Pulmonary artery endothelial cell (primary cell): Measurements from ENCODE around the gene CLIP2. TPM values are rescaled to one million over a fixed set of nuclear protein-coding genes. Genes with fewer than 3 reads are reported as not detected.

Experiments used
- DNase-seq: peaks from one replicate; pipeline ENCODE4 v3.0.0-alpha.2; 2011; ENCODE audit warnings: low read depth, low spot score
- total RNA-seq: library from RNA; depleted of rRNA; stranded (reverse); fragments of >200 nt; gene quantifications from 2 replicates; pipeline ENCODE4 v1.2.3, GENCODE V29; 2014

CLIP2 gene
- total RNA-seq, 1 donor from 2014 or later: 18.1 TPM

GRCh38 chr7:74271742-74272141, 17.5 kb upstream of the CLIP2 start:
- no peak for DNase-seq

DNA sequence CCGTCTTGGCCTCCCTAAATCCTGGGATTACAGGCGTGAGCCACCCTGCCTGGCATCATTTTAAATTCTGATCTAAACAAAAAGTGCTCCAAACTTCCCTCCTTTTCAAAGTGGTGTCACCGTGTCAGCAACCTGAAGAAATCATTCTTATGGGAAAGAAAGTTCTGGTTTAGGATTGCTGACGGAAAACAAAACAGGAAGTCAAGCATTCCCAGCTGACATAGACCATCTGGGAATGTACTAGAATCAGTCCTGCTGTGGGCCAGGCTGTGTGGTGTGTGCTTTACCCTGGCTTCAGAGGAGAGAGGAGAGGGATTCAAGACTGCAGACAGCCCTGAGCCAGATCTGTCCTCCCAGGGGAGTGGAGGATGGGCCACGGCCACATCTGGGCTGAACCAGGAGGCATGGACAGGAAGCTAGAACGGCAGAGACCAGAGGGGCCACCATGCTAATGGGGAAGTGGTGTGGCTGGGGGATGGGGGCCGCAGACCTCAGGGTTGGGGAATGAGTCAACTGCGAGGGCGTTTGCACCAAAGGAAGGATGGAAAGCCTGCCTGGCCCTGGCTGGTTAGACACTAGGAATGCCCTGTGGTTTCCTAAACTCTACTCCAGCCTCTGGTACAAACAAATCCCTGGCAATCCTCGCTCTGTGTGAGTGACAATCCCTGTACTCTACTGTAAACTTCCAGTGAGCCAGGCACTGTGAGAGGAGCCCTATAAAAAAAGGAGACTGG, 16.7 kb upstream of the CLIP2 start:
- DNase-seq: peak; percentile 73

DNA sequence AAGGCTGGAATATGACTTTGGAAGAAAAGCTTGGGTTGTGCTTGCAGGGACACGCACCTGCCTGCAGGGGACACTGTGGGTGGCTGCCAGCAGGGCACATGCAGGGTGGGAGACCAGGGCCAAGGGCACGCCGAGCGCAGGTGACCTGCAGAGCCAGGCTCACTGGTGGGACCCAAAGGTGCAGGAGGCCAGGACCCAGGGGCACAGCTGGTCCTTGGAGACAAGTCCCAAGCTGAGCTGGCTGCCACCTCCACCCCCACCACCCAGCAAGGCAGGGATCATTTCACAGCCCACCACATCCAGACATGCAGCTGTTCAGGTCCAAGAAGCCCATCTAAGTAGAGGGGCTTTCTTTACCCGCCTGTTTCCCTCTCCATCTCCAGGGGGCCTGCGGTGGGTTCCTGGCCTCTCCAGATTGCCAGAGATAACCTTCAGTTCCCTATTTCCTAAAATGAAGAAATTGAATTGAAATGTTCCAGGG, 13.8 kb upstream of the CLIP2 start:
- no peak for DNase-seq

- no peak for DNase-seq
Observed at GRCh38 chr7:74277636-74278035, 11.6 kb upstream of the CLIP2 start.

GRCh38 chr7:74280985-74281384, 8.2 kb upstream of the CLIP2 start:
- no peak for DNase-seq

DNA sequence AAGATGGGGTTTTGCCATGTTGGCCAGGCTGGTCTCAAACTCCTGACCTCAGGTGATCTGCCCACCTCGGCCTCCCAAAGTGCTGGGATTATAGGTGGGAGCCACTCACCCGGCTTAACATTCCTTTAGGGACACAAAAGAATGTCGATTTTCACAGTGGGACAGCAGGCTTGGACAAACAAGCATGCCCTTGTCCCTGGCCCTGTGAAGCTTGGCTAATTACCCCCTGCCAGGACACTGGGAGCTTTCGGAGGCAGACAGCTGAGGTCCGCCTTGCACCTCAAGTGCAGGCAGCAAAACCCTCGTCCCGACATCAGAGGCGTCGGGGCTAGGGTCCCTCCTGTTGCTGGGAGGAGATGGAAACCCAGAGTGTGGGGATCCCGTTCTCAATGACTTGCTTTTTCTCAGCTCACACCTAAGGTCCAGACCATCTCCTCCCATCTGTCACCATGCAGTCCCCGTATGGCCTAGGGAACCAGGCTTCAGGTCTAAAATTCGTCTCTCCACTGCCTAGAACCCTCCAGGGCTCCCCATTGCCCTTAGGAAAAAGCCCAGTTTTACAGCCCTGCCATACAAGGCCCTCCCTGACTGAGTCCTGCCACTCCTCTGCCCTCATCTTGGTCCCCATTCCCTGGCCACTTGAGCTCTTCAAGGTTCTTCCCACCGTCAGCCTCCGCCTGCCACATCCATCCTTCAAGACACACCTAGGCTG, 6.3 kb upstream of the CLIP2 start:
- no peak for DNase-seq

DNA sequence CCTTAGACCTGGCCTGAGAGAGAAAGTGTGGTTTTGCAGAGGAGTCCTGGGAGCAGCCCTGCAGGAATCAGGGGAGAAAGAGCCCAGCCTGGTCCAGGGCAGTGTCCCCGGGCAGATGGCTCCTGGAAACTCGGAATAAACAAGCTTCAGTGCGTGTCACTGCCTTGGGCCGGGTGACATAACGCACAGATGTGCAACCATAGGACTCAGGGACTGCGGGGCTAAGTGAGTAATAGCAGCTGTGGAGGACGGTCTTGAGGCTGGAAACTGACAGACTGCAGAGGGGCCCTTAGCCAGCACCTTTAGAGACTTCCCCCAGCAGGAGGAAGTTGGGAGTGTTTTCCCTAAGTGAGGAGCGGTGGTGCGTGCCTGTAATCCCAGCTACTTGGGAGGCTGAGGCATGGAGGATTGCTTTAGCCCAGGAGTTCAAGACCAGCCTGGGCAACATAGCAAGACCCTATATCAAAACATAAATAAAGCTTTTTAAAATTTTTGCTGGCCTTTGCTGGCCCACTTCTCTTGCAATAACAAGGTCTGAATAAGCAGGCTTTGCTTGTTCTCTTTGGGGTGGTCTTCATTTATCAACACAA, 5.3 kb upstream of the CLIP2 start:
- no peak for DNase-seq

DNA sequence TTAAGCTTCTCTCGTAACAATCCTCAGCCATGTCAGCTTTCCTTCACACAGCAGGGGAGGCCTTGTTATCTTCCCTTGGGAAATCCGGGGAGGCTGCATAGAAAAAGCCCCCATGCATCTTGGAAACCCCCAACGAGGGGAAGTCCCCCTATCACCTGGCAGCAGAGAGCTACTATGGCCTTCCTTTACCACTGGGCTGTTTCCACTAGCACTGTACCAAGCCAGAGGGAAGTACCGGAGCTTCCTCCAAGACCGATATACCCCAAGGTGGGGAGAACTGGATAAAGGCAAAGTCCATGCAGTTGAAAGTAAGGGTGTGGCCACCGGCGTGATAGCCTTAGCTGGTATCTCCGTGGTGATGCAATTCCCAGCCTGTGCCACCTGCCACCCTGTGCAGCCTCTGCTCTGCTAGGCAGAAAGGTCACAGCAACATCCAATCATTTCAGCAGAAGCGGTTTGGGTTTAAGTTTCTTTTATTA, 4.4 kb upstream of the CLIP2 start:
- no peak for DNase-seq

GRCh38 chr7:74286131-74286530, 3.1 kb upstream of the CLIP2 start:
- DNase-seq: no peak

- DNase-seq: no peak
Observed at GRCh38 chr7:74287303-74288033, 1.7 kb upstream of the CLIP2 start.

GRCh38 chr7:74288034-74288881, 949 bp upstream of the CLIP2 start:
- no peak for DNase-seq

- DNase-seq: no peak
Observed at GRCh38 chr7:74289659-74290552, 699 bp downstream of the CLIP2 start.

DNA sequence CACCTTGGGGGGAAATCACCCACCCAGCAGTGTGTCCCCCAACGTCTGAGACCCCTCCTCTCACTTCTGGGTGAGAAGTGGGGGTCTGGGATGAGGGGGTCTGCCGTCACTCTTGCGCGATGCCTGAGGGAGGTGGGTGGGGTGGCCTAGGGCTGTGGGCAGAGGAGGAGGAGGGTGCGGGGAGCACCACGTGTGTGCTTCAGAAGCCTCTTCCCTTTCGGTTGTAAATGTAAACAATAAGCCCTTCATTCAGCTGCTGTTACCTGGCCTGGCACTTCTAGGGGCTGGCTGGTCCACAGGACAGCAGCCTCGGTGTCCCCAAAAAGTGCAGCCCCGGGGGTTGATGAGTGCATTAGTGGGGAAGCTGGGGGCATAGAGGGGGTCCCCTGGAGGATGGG, 1.3 kb downstream of the CLIP2 start:
- DNase-seq: no peak

GRCh38 chr7:74290981-74291441, 1.8 kb downstream of the CLIP2 start:
- no peak for DNase-seq

DNA sequence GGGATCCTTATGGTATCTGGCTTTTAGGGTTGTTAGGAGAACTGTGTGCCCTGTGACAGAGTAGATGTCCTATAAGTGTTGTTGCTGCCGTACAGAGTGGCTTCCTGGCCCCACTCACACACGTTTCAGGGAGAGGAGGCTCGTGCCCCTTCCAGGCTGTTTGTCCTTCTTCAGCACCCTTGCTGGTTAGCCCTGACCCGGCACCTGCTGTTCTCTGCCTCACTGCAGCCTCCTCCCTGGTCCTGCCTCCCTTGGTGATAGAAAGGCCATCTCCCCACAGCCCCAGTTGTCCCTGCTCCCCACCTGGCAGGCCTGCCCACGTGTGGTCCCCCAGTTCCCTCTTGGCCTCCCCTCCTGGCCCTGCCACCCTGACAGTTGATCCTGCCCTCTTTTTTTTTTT, 2.3 kb downstream of the CLIP2 start:
- no peak for DNase-seq

GRCh38 chr7:74292757-74293576, 3.8 kb downstream of the CLIP2 start:
- no peak for DNase-seq

DNA sequence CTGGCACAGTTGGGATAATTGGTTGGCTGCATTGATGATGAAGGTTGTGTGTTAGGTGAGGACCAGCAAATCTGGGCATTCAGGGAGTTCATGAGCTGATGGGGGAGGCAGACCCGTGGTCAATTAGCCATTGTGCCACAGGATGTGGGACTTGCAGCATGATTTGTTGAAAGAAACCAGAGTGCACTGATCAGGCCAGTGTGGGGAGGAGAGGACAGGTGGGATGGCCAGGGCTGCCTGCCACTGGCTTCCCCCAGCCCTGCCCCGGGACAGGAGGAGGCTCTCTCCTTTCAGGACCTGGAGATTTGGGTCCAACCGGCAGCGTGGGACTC, 4.3 kb downstream of the CLIP2 start:
- DNase-seq: no peak

DNA sequence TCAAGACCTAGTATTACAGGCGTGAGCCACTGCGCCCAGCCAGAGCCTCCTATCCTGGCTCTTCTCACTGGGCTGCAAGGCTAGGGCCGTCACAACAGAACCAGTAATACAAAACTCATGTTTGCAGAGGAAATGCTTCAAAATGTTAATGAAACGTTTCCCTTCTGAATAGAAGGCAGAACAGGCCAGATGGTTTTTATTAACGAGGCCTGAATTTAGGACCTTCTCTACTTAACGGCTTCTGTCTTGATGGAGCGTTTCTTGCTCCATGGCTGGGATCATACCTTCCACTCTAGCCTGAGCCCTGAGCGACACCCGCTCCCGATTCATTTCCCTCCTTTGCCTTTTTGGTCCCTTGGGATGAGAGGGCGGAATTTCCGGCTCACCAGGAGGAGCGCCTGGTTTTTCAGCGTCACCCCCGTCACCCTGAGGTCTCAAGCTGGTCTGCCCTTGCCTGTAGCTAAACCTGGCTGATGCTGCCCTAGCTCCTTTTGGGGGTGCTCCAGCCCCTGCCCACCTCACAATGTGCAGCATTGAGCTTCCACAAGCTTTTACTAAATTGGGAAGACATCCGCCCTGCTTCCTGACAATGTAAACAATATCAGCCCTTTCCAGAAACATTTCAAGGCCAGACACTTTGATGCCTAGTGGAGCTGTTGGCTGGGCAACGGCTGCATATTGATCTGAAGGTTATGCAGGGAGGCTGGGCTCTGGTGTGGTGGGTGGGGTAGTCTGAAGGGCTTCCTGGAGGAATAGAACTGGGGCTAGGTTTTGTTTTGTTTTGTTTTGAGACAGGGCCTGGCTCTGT, 5.2 kb downstream of the CLIP2 start:
- DNase-seq: no peak
